H9 (cell line): ENCODE results near the gene CACNB2. TPM values are rescaled to one million over a fixed set of nuclear protein-coding genes. Genes with fewer than 3 reads are reported as not detected.

ENCODE experiments used
- DNase-seq: peaks from one replicate; pipeline ENCODE4 v3.0.0-alpha.2; 2017
- H2AFZ ChIP-seq: one replicate; pipeline ENCODE4 v1.6.1; 2013; ENCODE audit warnings: mild to moderate bottlenecking, low read length, control low read depth, moderate library complexity
- H2AK5ac ChIP-seq: 2 replicates; pipeline ENCODE4 v1.6.1; 2013; ENCODE audit warnings: low read length, control low read depth, mixed read lengths; ENCODE audit not compliant: insufficient read length
- H2BK120ac ChIP-seq: one replicate; pipeline ENCODE4 v1.6.1; 2013; ENCODE audit warnings: low read depth, mild to moderate bottlenecking, low read length, control low read depth, inconsistent platforms; ENCODE audit not compliant: poor library complexity, severe bottlenecking
- H2BK12ac ChIP-seq: 2 replicates; pipeline ENCODE4 v1.6.1; 2013; ENCODE audit warnings: low read length, control low read depth, mixed read lengths, low read depth; ENCODE audit not compliant: insufficient read length
- H2BK15ac ChIP-seq: 2 replicates; pipeline ENCODE4 v1.6.1; 2013; ENCODE audit warnings: low read depth, low read length, control low read depth
- H2BK20ac ChIP-seq: one replicate; pipeline ENCODE4 v1.6.1; 2013; ENCODE audit warnings: low read depth, mild to moderate bottlenecking, low read length, control low read depth, inconsistent platforms; ENCODE audit not compliant: poor library complexity, severe bottlenecking
- H2BK5ac ChIP-seq: 2 replicates; pipeline ENCODE4 v1.6.1; 2013; ENCODE audit warnings: low read length, control low read depth, mixed read lengths; ENCODE audit not compliant: insufficient read length
- H3K14ac ChIP-seq: 2 replicates; pipeline ENCODE4 v1.6.1; 2013; ENCODE audit warnings: low read length, control low read depth; ENCODE audit not compliant: insufficient read depth
- H3K18ac ChIP-seq: 2 replicates; pipeline ENCODE4 v1.6.1; 2013; ENCODE audit warnings: low read depth, mild to moderate bottlenecking, mixed read lengths, low read length, control low read depth; ENCODE audit not compliant: insufficient read length
- H3K23ac ChIP-seq: 2 replicates; pipeline ENCODE4 v1.6.1; 2013; ENCODE audit warnings: low read length, control low read depth, mixed read lengths, low read depth; ENCODE audit not compliant: insufficient read length
- H3K23me2 ChIP-seq: 2 replicates; pipeline ENCODE4 v1.6.1; 2013; ENCODE audit warnings: low read depth, mild to moderate bottlenecking, mixed read lengths, low read length, control low read depth; ENCODE audit not compliant: insufficient read length, poor library complexity, severe bottlenecking
- H3K27ac ChIP-seq: 2 replicates; pipeline ENCODE4 v1.5.1; 2013; ENCODE audit warnings: low read length, control low read depth, mixed read lengths, low read depth; ENCODE audit not compliant: insufficient read length
- H3K27me3 ChIP-seq: 2 replicates; pipeline ENCODE4 v1.6.1; 2013; ENCODE audit warnings: low read length, control low read depth, inconsistent platforms; ENCODE audit not compliant: insufficient read depth
- H3K4ac ChIP-seq: 2 replicates; pipeline ENCODE4 v1.6.1; 2013; ENCODE audit warnings: low read depth, mild to moderate bottlenecking, control low read depth, inconsistent platforms, low read length, moderate library complexity
- H3K4me1 ChIP-seq: 2 replicates; pipeline ENCODE4 v1.6.1; 2013; ENCODE audit warnings: low read length, control low read depth, inconsistent platforms; ENCODE audit not compliant: insufficient read depth
- H3K4me2 ChIP-seq: 2 replicates; pipeline ENCODE4 v1.6.1; 2013; ENCODE audit warnings: low read length, control low read depth, mixed read lengths; ENCODE audit not compliant: insufficient read length, insufficient read depth
- H3K56ac ChIP-seq: 2 replicates; pipeline ENCODE4 v1.6.1; 2013; ENCODE audit warnings: low read depth, mild to moderate bottlenecking, mixed read lengths, low read length, control low read depth; ENCODE audit not compliant: insufficient read length
- H3K79me1 ChIP-seq: 2 replicates; pipeline ENCODE4 v1.6.1; 2013; ENCODE audit warnings: low read depth, mild to moderate bottlenecking, moderate library complexity, low read length, control low read depth, inconsistent platforms; ENCODE audit not compliant: insufficient read depth, poor library complexity, severe bottlenecking
- H3K79me2 ChIP-seq: 2 replicates; pipeline ENCODE4 v1.6.1; 2013; ENCODE audit warnings: low read length, control low read depth, inconsistent platforms; ENCODE audit not compliant: insufficient read depth
- H3K9ac ChIP-seq: 2 replicates; pipeline ENCODE4 v1.6.1; 2013; ENCODE audit warnings: low read length, control low read depth, mixed read lengths; ENCODE audit not compliant: insufficient read length; ENCODE audit errors: extremely low read depth
- H3K9me3 ChIP-seq: one replicate; pipeline ENCODE4 v1.6.1; 2013; ENCODE audit warnings: low read depth, low read length, inconsistent platforms; ENCODE audit not compliant: control insufficient read depth
- H3T11ph ChIP-seq: one replicate; pipeline ENCODE4 v1.6.1; 2013; ENCODE audit warnings: mild to moderate bottlenecking, low read length, control low read depth, inconsistent platforms
- H4K20me1 ChIP-seq: one replicate; pipeline ENCODE4 v1.6.1; 2013; ENCODE audit not compliant: control insufficient read depth, insufficient read length, insufficient read depth
- H4K5ac ChIP-seq: 2 replicates; pipeline ENCODE4 v1.6.1; 2013; ENCODE audit warnings: low read depth, mild to moderate bottlenecking, mixed read lengths, low read length, control low read depth; ENCODE audit not compliant: insufficient read length
- H4K8ac ChIP-seq: replicated peaks from 2 replicates; pipeline ENCODE4 v1.6.1; 2013; ENCODE audit warnings: low read length, control low read depth, mixed read lengths, low read depth; ENCODE audit not compliant: insufficient read length
- H4K91ac ChIP-seq: 2 replicates; pipeline ENCODE4 v1.6.1; 2013; ENCODE audit warnings: low read depth, mild to moderate bottlenecking, moderate library complexity, mixed read lengths, low read length, control low read depth; ENCODE audit not compliant: insufficient read length
- H3K27ac Mint-ChIP-seq, 3 experiments: 2 replicates in 2 of 3; 3 replicates in 1 of 3; pipeline ENCODE4 v1.8.0; 2020 to 2021; ENCODE audit warnings: mixed read lengths in 3 of 3, mild to moderate bottlenecking in 1 of 3, moderate library complexity in 1 of 3
- H3K27me3 Mint-ChIP-seq: 2 replicates; pipeline ENCODE4 v1.8.0; 2021; ENCODE audit warnings: low read depth, mild to moderate bottlenecking, moderate library complexity, mixed read lengths
- H3K36me3 Mint-ChIP-seq, 3 experiments: 2 replicates in 2 of 3; 3 replicates in 1 of 3; pipeline ENCODE4 v1.8.0; 2020 to 2021; ENCODE audit warnings: low read depth in 3 of 3, mixed read lengths in 3 of 3; ENCODE audit not compliant: insufficient read depth in 1 of 3
- H3K4me1 Mint-ChIP-seq, 2 experiments: 2 replicates each; pipeline ENCODE4 v1.8.0; 2020; ENCODE audit warnings: mixed read lengths in 2 of 2
- H3K4me3 Mint-ChIP-seq, 2 experiments: 2 replicates in 1 of 2; 3 replicates in 1 of 2; pipeline ENCODE4 v1.8.0; 2020 to 2021; ENCODE audit warnings: mild to moderate bottlenecking in 2 of 2, mixed read lengths in 2 of 2, moderate library complexity in 1 of 2
- H3K9me3 Mint-ChIP-seq, 2 experiments: 2 replicates in 1 of 2; 3 replicates in 1 of 2; pipeline ENCODE4 v1.8.0; 2020; ENCODE audit warnings: mild to moderate bottlenecking in 2 of 2, mixed read lengths in 2 of 2, moderate library complexity in 1 of 2
- WGBS: extraction: QIAGEN DNeasy Blood & Tissue Kit; methylation state at CpG from one replicate; pipeline ENCODE4 v1.1.7; 2013; ENCODE audit warnings: missing lambda C conversion rate, low lambda C conversion rate, mixed read lengths; ENCODE audit not compliant: insufficient read length; ENCODE audit errors: extremely low coverage; 5-methylcytosine and 5-hydroxymethylcytosine counted together
- total RNA-seq: library from RNA; stranded (reverse); gene quantifications from 2 replicates; pipeline ENCODE4 v1.2.1, GENCODE V29; 2021
- TF ChIP-seq, protein P1 (sequence below): fragments of 200-600 bp; sonication (generic); conservative IDR thresholded peaks from 3 replicates; pipeline ENCODE4 v1.8.0; 2021; ENCODE audit warnings: antibody characterized with exemption, mild to moderate bottlenecking

The CACNB2 gene
- total RNA-seq, 1 experiment from 2014 or later, result 2.6 TPM

DNA sequence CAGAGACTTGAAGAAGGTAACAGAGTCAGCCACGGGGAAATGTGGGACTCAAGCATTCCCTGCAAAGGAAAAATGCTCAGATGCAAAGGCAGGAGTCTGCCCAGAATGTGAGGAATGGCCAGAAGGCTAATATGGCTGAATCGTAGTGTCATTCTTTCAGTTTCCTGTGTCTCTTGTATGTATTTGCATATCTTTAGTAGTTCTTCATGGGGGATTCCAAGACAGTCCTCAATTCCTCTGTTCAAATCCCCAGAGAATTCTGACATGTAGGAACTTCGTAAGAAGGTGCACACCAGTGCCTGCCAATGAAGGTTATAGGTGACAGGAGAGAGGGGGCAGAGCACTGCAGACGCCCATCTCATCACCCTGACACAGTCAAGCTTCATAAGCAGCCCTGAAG lies 154.4 kb downstream of the CACNB2 start:
- H3K27ac ChIP-seq, result no peak overlapping the region
- 0 out of 7 replicates have a peak overlapping the region, but pooled peaks of 1 of the 3 experiments have one; percentile 1 for H3K27ac Mint-ChIP-seq
- H3K79me2 ChIP-seq, result no peaks in the 10 kb centered on the region
- no peak overlapping the region for H2BK20ac ChIP-seq
- no peak overlapping the region for H3K4ac ChIP-seq
- no CpG with 5 or more reads among the region's 4 CpGs for WGBS
- no peak overlapping the region for H2BK5ac ChIP-seq
- no peak overlapping the region for H2BK15ac ChIP-seq
- H3K14ac ChIP-seq, result no peak overlapping the region
- H3K4me1 ChIP-seq, result no peaks in the 10 kb centered on the region
- no peak overlapping the region for H2BK12ac ChIP-seq
- H4K20me1 ChIP-seq, result no peaks in the 10 kb centered on the region
- no peak overlapping the region for H3K4me2 ChIP-seq
- no peak overlapping the region for H4K91ac ChIP-seq
- no peak overlapping the region for H3K56ac ChIP-seq
- H2AK5ac ChIP-seq, result no peak overlapping the region
- H4K8ac ChIP-seq, result no peak overlapping the region
- no peak overlapping the region for H2BK120ac ChIP-seq
- H3K9ac ChIP-seq, result no peak overlapping the region
- TF ChIP-seq, protein P1, sequence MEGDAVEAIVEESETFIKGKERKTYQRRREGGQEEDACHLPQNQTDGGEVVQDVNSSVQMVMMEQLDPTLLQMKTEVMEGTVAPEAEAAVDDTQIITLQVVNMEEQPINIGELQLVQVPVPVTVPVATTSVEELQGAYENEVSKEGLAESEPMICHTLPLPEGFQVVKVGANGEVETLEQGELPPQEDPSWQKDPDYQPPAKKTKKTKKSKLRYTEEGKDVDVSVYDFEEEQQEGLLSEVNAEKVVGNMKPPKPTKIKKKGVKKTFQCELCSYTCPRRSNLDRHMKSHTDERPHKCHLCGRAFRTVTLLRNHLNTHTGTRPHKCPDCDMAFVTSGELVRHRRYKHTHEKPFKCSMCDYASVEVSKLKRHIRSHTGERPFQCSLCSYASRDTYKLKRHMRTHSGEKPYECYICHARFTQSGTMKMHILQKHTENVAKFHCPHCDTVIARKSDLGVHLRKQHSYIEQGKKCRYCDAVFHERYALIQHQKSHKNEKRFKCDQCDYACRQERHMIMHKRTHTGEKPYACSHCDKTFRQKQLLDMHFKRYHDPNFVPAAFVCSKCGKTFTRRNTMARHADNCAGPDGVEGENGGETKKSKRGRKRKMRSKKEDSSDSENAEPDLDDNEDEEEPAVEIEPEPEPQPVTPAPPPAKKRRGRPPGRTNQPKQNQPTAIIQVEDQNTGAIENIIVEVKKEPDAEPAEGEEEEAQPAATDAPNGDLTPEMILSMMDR, result no peak
- H3K27me3 ChIP-seq, result no peaks in the 10 kb centered on the region
- H3K18ac ChIP-seq, result no peak overlapping the region
- H3K4me1 Mint-ChIP-seq, result peaks cover 8% of the 10 kb centered on the region in 2 experiments
- no peaks in the 10 kb centered on the region for H3K36me3 Mint-ChIP-seq
- H2AFZ ChIP-seq, result no peak overlapping the region
- H4K5ac ChIP-seq, result no peak overlapping the region
- no peak overlapping the region for H3T11ph ChIP-seq
- H3K9me3 ChIP-seq, result no peaks in the 10 kb centered on the region
- DNase-seq, result no peak
- no peaks in the 10 kb centered on the region for H3K23me2 ChIP-seq
- H3K4me3 Mint-ChIP-seq, result no peak overlapping the region
- no peaks in the 10 kb centered on the region for H3K79me1 ChIP-seq
- no peaks in the 10 kb centered on the region for H3K9me3 Mint-ChIP-seq
- no peak overlapping the region for H3K23ac ChIP-seq
- H3K27me3 Mint-ChIP-seq, result no peaks in the 10 kb centered on the region
